SK-N-SH (cell line): ENCODE data around the gene RAP2A. TPM values are rescaled to one million over a fixed set of nuclear protein-coding genes. Genes with fewer than 3 reads are reported as not detected.

Experiments
- CTCF ChIA-PET: fragments of 300-600, 350-600 bp; formaldehyde crosslinking; extraction: SDS; loops from one replicate; lab custom pipeline; 2021; lab: Yijun Ruan, JAX
- POLR2A ChIA-PET: fragments of 350-600 bp; sonication (Branson Sonifier 250); formaldehyde crosslinking; extraction: SDS; loops from one replicate; lab custom pipeline; 2020; ENCODE audit warnings: antibody characterized with exemption, inconsistent platforms; lab: Yijun Ruan, JAX
- DNase-seq: peaks from one replicate; pipeline ENCODE4 v3.0.0; 2012
- H2AFZ ChIP-seq: fragments of 200-600 bp; sonication (generic); 2 replicates; pipeline ENCODE4 v1.8.1; 2016; ENCODE audit warnings: antibody characterized with exemption, mild to moderate bottlenecking, low read depth
- H3F3A ChIP-seq: fragments of 200-600 bp; sonication (generic); replicated peaks from 2 replicates; pipeline ENCODE3; 2016; ENCODE audit warnings: antibody characterized with exemption, mild to moderate bottlenecking; ENCODE audit not compliant: insufficient read depth
- H3K27ac ChIP-seq, 2 experiments: fragments of 200-500 bp in 1 of 2; fragments of 200-600 bp in 1 of 2; sonication (Bioruptor generic) in 1 of 2; sonication (generic), shearing (Covaris generic) in 1 of 2; 2 replicates each; pipeline versions ENCODE4 v1.5.1 to v1.6.1; 2014 to 2016; ENCODE audit warnings: low read depth in 2 of 2, inconsistent platforms in 1 of 2, low read length in 1 of 2, mild to moderate bottlenecking in 1 of 2, mixed read lengths in 1 of 2
- H3K27me3 ChIP-seq: fragments of 200-600 bp; sonication (generic), shearing (Covaris generic); 2 replicates; pipeline ENCODE4 v1.6.1; 2016; ENCODE audit warnings: mixed run types; ENCODE audit not compliant: insufficient read depth
- H3K36me3 ChIP-seq, 2 experiments: fragments of 200-500 bp in 1 of 2; fragments of 200-600 bp in 1 of 2; sonication (Bioruptor generic) in 1 of 2; sonication (generic) in 1 of 2; replicated peaks in 1 of 2; 2 replicates each; pipeline versions ENCODE3 to v1.5.1; 2014 to 2016; ENCODE audit warnings: low read length in 1 of 2, mild to moderate bottlenecking in 1 of 2; ENCODE audit not compliant: insufficient read depth in 2 of 2, control insufficient read depth in 1 of 2
- H3K4me1 ChIP-seq, 2 experiments: fragments of 200-500 bp in 1 of 2; fragments of 200-600 bp in 1 of 2; sonication (Bioruptor generic) in 1 of 2; sonication (generic), shearing (Covaris generic) in 1 of 2; 2 replicates each; pipeline versions ENCODE4 v1.5.1 to v1.6.1; 2014 to 2016; ENCODE audit warnings: low read depth in 1 of 2, low read length in 1 of 2, mixed run types in 1 of 2; ENCODE audit not compliant: insufficient read depth in 2 of 2, control insufficient read depth in 1 of 2
- H3K4me2 ChIP-seq: fragments of 200-600 bp; sonication (generic), shearing (Covaris generic); 2 replicates; pipeline ENCODE4 v1.6.1; 2017; ENCODE audit warnings: mixed run types
- H3K4me3 ChIP-seq, 2 experiments: fragments of 200-500 bp in 1 of 2; fragments of 200-600 bp in 1 of 2; sonication (Bioruptor generic) in 1 of 2; sonication (generic), shearing (Covaris generic) in 1 of 2; 2 replicates each; pipeline versions ENCODE4 v1.5.1 to v1.8.1; 2014 to 2016; ENCODE audit warnings: low read depth in 2 of 2, inconsistent platforms in 1 of 2, low read length in 1 of 2, mild to moderate bottlenecking in 1 of 2, mixed read lengths in 1 of 2, moderate library complexity in 1 of 2
- H3K79me2 ChIP-seq: fragments of 200-600 bp; sonication (generic); 2 replicates; pipeline ENCODE4 v1.8.1; 2017; ENCODE audit warnings: mild to moderate bottlenecking; ENCODE audit not compliant: insufficient read depth
- H3K9ac ChIP-seq: fragments of 200-600 bp; sonication (generic); 2 replicates; pipeline ENCODE4 v1.6.1; 2017; ENCODE audit warnings: mixed run types
- H3K9me2 ChIP-seq: fragments of 200-600 bp; sonication (generic); 2 replicates; pipeline ENCODE4 v1.6.1; 2017; ENCODE audit warnings: mixed run types
- H3K9me3 ChIP-seq: fragments of 200-600 bp; sonication (generic); 2 replicates; pipeline ENCODE4 v1.6.1; 2017; ENCODE audit warnings: mixed run types, mild to moderate bottlenecking, moderate library complexity
- H4K20me1 ChIP-seq: fragments of 200-600 bp; sonication (generic); 2 replicates; pipeline ENCODE4 v1.6.1; 2017; ENCODE audit warnings: mild to moderate bottlenecking, mixed run types; ENCODE audit not compliant: insufficient read depth
- CHD2 ChIP-seq: fragments of 150-350 bp; IDR thresholded peaks from 2 replicates; pipeline ENCODE4 v1.6.1; 2018; ENCODE audit warnings: low read length; ENCODE audit not compliant: partially characterized antibody
- EP300 ChIP-seq, 2 experiments: IDR thresholded peaks; 2 replicates each; pipeline versions ENCODE4 v1.4.0 to v1.6.1; 2012; ENCODE audit warnings: borderline replicate concordance in 1 of 2, low read depth in 1 of 2, low read length in 1 of 2
- FOSL2 ChIP-seq: IDR thresholded peaks from 2 replicates; pipeline ENCODE4 v1.4.0; 2012; ENCODE audit warnings: low read depth, mild to moderate bottlenecking, moderate library complexity, borderline replicate concordance
- FOXM1 ChIP-seq: IDR thresholded peaks from 2 replicates; pipeline ENCODE4 v1.4.0; 2012; ENCODE audit warnings: low read depth, mild to moderate bottlenecking
- POLR2AphosphoS5 ChIP-seq: IDR thresholded peaks from 2 replicates; pipeline ENCODE4 v1.6.1; 2012; ENCODE audit warnings: low read depth, low read length
- RCOR1 ChIP-seq: fragments of 150-350 bp; IDR thresholded peaks from 2 replicates; pipeline ENCODE4 v1.6.1; 2017; ENCODE audit warnings: antibody characterized with exemption, low read length
- RXRA ChIP-seq: IDR thresholded peaks from 2 replicates; pipeline ENCODE4 v1.4.0; 2012; ENCODE audit warnings: low read depth, mild to moderate bottlenecking, borderline replicate concordance
- SIN3A ChIP-seq: IDR thresholded peaks from 2 replicates; pipeline ENCODE4 v1.6.1; 2012; ENCODE audit warnings: low read depth, mild to moderate bottlenecking, low read length, moderate library complexity, borderline replicate concordance
- SMC3 ChIP-seq: IDR thresholded peaks from 2 replicates; pipeline ENCODE4 v1.6.1; 2012; ENCODE audit warnings: low read depth, low read length, improper control_type of control experiment
- TCF12 ChIP-seq: IDR thresholded peaks from 2 replicates; pipeline ENCODE4 v1.4.0; 2012
- TEAD4 ChIP-seq: IDR thresholded peaks from 2 replicates; pipeline ENCODE4 v1.4.0; 2012; ENCODE audit warnings: mild to moderate bottlenecking, borderline replicate concordance; ENCODE audit not compliant: insufficient read depth
- YY1 ChIP-seq: IDR thresholded peaks from 2 replicates; pipeline ENCODE4 v1.4.0; 2012; ENCODE audit warnings: low read depth, mild to moderate bottlenecking
- polyA plus RNA-seq, 3 experiments: library from polyadenylated mRNA; depleted of rRNA; stranded (reverse); fragments of >200 nt; gene quantifications; 2 replicates each; pipeline ENCODE4 v1.2.3, GENCODE V29; 2012
- TF ChIP-seq, protein P1 (sequence below): IDR thresholded peaks from 2 replicates; pipeline ENCODE4 v1.6.1; 2012; ENCODE audit warnings: mild to moderate bottlenecking, low read depth, low read length, moderate library complexity
- TF ChIP-seq, protein P2 (sequence below): fragments of 150-350 bp; IDR thresholded peaks from 2 replicates; pipeline ENCODE4 v1.6.1; 2017; ENCODE audit warnings: antibody characterized with exemption, low read length, low read depth, borderline replicate concordance
- TF ChIP-seq, protein P3 (sequence below): IDR thresholded peaks from 2 replicates; pipeline ENCODE4 v1.4.0; 2012; ENCODE audit warnings: low read depth, borderline replicate concordance
- TF ChIP-seq, protein P4 (sequence below): IDR thresholded peaks from 2 replicates; pipeline ENCODE4; 2012
- TF ChIP-seq, protein P5 (sequence below): IDR thresholded peaks from 2 replicates; pipeline ENCODE4 v1.4.0; 2012; ENCODE audit warnings: low read depth, borderline replicate concordance

RAP2A gene
- polyA plus RNA-seq, 1 of the 3 experiments (the other 2 are of a cell fraction): 6.5 TPM

DNA sequence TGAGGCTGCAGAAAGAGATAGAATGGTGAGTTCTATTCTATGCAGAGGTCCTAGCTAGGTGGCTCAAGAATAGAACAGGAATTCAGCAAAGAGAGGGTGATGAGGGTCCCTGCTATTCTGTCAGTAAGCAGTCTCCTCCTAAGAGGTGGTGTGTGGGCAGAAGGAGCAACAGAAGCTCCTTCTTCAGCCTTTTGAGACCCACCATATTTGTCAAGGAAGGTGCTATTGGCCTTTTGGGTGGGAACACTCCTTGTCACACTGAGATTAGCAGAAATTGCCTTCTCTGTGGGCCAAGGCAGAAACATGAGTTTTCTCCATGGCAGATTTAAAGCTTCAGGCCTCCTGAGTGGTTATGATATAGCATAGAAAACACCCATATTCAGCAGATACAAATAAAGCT, 39.4 kb upstream of the RAP2A start:
- H3K27me3 ChIP-seq: no peaks in the 10 kb centered on the region
- peaks cover 2% of the 10 kb centered on the region; the same call in 1 of the 2 replicates for H4K20me1 ChIP-seq
- no peak overlapping the region for H2AFZ ChIP-seq
- no peak overlapping the region for H3K4me3 ChIP-seq
- H3K9me3 ChIP-seq: no peaks in the 10 kb centered on the region
- no peaks in the 10 kb centered on the region for H3K9me2 ChIP-seq
- H3K4me2 ChIP-seq: no peak overlapping the region
- CTCF ChIA-PET: interaction anchor here (1.2 kb wide), 1 partner anchor 13 kb away, joined by 4 read pairs; no protein-coding TSS in a partner anchor
- no peaks in the 10 kb centered on the region; the same call in 1 of the 2 replicates for H3K79me2 ChIP-seq
- DNase-seq: no peak
- POLR2A ChIA-PET: no interaction called here
- TF ChIP-seq TEAD4 (no peak), RCOR1 (no peak), FOXM1 (no peak), SIN3A (no peak), YY1 (no peak), EP300 (IDR thresholded peaks at IDR 0.05; ENCODE audit: borderline replicate concordance in 1 of 2, low read depth in 1 of 2, low read length in 1 of 2) (no peak), SMC3 (no peak), TCF12 (no peak), RXRA (no peak), POLR2AphosphoS5 (no peak), FOSL2 (no peak), CHD2 (no peak)
- TF ChIP-seq, protein P1, sequence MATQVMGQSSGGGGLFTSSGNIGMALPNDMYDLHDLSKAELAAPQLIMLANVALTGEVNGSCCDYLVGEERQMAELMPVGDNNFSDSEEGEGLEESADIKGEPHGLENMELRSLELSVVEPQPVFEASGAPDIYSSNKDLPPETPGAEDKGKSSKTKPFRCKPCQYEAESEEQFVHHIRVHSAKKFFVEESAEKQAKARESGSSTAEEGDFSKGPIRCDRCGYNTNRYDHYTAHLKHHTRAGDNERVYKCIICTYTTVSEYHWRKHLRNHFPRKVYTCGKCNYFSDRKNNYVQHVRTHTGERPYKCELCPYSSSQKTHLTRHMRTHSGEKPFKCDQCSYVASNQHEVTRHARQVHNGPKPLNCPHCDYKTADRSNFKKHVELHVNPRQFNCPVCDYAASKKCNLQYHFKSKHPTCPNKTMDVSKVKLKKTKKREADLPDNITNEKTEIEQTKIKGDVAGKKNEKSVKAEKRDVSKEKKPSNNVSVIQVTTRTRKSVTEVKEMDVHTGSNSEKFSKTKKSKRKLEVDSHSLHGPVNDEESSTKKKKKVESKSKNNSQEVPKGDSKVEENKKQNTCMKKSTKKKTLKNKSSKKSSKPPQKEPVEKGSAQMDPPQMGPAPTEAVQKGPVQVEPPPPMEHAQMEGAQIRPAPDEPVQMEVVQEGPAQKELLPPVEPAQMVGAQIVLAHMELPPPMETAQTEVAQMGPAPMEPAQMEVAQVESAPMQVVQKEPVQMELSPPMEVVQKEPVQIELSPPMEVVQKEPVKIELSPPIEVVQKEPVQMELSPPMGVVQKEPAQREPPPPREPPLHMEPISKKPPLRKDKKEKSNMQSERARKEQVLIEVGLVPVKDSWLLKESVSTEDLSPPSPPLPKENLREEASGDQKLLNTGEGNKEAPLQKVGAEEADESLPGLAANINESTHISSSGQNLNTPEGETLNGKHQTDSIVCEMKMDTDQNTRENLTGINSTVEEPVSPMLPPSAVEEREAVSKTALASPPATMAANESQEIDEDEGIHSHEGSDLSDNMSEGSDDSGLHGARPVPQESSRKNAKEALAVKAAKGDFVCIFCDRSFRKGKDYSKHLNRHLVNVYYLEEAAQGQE: no peak
- TF ChIP-seq, protein P2, sequence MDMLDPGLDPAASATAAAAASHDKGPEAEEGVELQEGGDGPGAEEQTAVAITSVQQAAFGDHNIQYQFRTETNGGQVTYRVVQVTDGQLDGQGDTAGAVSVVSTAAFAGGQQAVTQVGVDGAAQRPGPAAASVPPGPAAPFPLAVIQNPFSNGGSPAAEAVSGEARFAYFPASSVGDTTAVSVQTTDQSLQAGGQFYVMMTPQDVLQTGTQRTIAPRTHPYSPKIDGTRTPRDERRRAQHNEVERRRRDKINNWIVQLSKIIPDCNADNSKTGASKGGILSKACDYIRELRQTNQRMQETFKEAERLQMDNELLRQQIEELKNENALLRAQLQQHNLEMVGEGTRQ: no peak
- TF ChIP-seq, protein P3, sequence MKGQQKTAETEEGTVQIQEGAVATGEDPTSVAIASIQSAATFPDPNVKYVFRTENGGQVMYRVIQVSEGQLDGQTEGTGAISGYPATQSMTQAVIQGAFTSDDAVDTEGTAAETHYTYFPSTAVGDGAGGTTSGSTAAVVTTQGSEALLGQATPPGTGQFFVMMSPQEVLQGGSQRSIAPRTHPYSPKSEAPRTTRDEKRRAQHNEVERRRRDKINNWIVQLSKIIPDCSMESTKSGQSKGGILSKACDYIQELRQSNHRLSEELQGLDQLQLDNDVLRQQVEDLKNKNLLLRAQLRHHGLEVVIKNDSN: no peak
- TF ChIP-seq, protein P4, sequence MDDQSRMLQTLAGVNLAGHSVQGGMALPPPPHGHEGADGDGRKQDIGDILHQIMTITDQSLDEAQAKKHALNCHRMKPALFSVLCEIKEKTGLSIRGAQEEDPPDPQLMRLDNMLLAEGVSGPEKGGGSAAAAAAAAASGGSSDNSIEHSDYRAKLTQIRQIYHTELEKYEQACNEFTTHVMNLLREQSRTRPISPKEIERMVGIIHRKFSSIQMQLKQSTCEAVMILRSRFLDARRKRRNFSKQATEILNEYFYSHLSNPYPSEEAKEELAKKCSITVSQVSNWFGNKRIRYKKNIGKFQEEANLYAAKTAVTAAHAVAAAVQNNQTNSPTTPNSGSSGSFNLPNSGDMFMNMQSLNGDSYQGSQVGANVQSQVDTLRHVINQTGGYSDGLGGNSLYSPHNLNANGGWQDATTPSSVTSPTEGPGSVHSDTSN: no peak
- TF ChIP-seq, protein P5, sequence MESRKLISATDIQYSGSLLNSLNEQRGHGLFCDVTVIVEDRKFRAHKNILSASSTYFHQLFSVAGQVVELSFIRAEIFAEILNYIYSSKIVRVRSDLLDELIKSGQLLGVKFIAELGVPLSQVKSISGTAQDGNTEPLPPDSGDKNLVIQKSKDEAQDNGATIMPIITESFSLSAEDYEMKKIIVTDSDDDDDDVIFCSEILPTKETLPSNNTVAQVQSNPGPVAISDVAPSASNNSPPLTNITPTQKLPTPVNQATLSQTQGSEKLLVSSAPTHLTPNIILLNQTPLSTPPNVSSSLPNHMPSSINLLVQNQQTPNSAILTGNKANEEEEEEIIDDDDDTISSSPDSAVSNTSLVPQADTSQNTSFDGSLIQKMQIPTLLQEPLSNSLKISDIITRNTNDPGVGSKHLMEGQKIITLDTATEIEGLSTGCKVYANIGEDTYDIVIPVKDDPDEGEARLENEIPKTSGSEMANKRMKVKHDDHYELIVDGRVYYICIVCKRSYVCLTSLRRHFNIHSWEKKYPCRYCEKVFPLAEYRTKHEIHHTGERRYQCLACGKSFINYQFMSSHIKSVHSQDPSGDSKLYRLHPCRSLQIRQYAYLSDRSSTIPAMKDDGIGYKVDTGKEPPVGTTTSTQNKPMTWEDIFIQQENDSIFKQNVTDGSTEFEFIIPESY: no peak
- H3K4me1 ChIP-seq: peaks cover 0 to 27% of the 10 kb centered on the region in 2 experiments; a peak in 2 of 4 replicates
- H3F3A ChIP-seq: peaks cover 63% of the 10 kb centered on the region
- no peak overlapping the region for H3K9ac ChIP-seq
- H3K36me3 ChIP-seq: peaks cover 28 to 43% of the 10 kb centered on the region in 2 experiments
- peak overlapping the region in 1 of 2 experiments; percentile 29; a peak in 1 of 4 replicates for H3K27ac ChIP-seq
